HepG2 (cell line): ENCODE results near the gene GATB. TPM values are rescaled to one million over a fixed set of nuclear protein-coding genes. Genes with fewer than 3 reads are reported as not detected.

Source experiments
- ATAC-seq: fragments of 200-7000 bp; cut with Tn5 transposase; 3 replicates; pipeline ENCODE4 v1.9.1; 2020; ENCODE audit warnings: mild to moderate bottlenecking, moderate library complexity
- BruUV-seq: library from RNA; stranded (reverse); fragments of 400-500 nt; replicated peaks from 2 replicates; lab custom pipeline; 2021; lab: Mats Ljungman, UMichigan
- CTCF ChIA-PET: fragments of 300-600 bp; formaldehyde crosslinking; extraction: SDS; loops from one replicate; lab custom pipeline; 2021; ENCODE audit warnings: low total read pairs, inconsistent platforms, low intra/inter-chr PET ratio; lab: Yijun Ruan, JAX
- POLR2A ChIA-PET: fragments of 350-600 bp; sonication (Branson Sonifier 250); formaldehyde crosslinking; loops from one replicate; lab custom pipeline; 2020; ENCODE audit warnings: antibody characterized with exemption, inconsistent platforms; lab: Yijun Ruan, JAX
- DNase-seq: peaks from one replicate; pipeline ENCODE4 v3.0.0-alpha.2; 2015; ENCODE audit warnings: low spot score
- FAIRE-seq: peaks from 3 replicates; lab custom pipeline; 2011; peaks lifted over from hg19 to GRCh38; lab: Jason Lieb, UNC
- H2AFZ ChIP-seq: one replicate; pipeline ENCODE4 v1.6.1; 2011; ENCODE audit warnings: low read length, inconsistent platforms
- H3K27ac ChIP-seq: fragments of 300-600 bp; 3 replicates; pipeline ENCODE4 v1.8.0; 2011; ENCODE audit warnings: mixed run types, mild to moderate bottlenecking, mixed read lengths, low read length, inconsistent platforms; ENCODE audit not compliant: insufficient read depth; ENCODE audit errors: extremely low read length
- H3K27me3 ChIP-seq, 2 experiments: fragments of 200-600 bp in 1 of 2; 2 replicates in 1 of 2; 3 replicates in 1 of 2; pipeline versions ENCODE4 v1.6.0 to v1.8.0; 2011; ENCODE audit warnings: low read length in 2 of 2, mild to moderate bottlenecking in 2 of 2, moderate library complexity in 2 of 2, inconsistent platforms in 1 of 2; ENCODE audit not compliant: insufficient read depth in 2 of 2, control insufficient read depth in 1 of 2
- H3K36me3 ChIP-seq, 2 experiments: fragments of 200-600 bp in 1 of 2; replicated peaks in 1 of 2; 2 replicates in 1 of 2; 3 replicates in 1 of 2; pipeline versions ENCODE4 v1.5.1 to v1.8.0; 2011; ENCODE audit warnings: low read length in 2 of 2, inconsistent platforms in 1 of 2; ENCODE audit not compliant: insufficient read depth in 2 of 2, control insufficient read depth in 1 of 2
- H3K4me1 ChIP-seq: 2 replicates; pipeline ENCODE4 v1.5.1; 2012; ENCODE audit warnings: low read length, inconsistent platforms; ENCODE audit not compliant: insufficient read depth
- H3K4me2 ChIP-seq: 2 replicates; pipeline ENCODE4 v1.6.0; 2011; ENCODE audit warnings: low read depth, low read length, inconsistent platforms
- H3K4me3 ChIP-seq, 3 experiments: fragments of 200-600 bp in 1 of 3; sonication (generic), shearing (Covaris generic) in 1 of 3; replicated peaks in 1 of 3; 2 replicates each; pipeline ENCODE4 v1.5.1; 2011 to 2016; ENCODE audit warnings: low read length in 3 of 3, inconsistent platforms in 2 of 3, low read depth in 2 of 3, mild to moderate bottlenecking in 2 of 3, control low read depth in 1 of 3, mixed read lengths in 1 of 3; ENCODE audit not compliant: insufficient read depth in 1 of 3
- H3K79me2 ChIP-seq: one replicate; pipeline ENCODE4 v1.6.1; 2011; ENCODE audit warnings: low read length, inconsistent platforms; ENCODE audit not compliant: insufficient read depth
- H3K9ac ChIP-seq: 2 replicates; pipeline ENCODE4 v1.6.0; 2011; ENCODE audit warnings: mild to moderate bottlenecking, low read depth, low read length, inconsistent platforms; ENCODE audit not compliant: insufficient read depth
- H3K9me3 ChIP-seq: 2 replicates; pipeline ENCODE4 v1.5.1; 2012; ENCODE audit warnings: mild to moderate bottlenecking, low read length
- H4K20me1 ChIP-seq: 2 replicates; pipeline ENCODE4 v1.6.0; 2011; ENCODE audit warnings: inconsistent platforms, mild to moderate bottlenecking, low read length, moderate library complexity; ENCODE audit not compliant: insufficient read depth
- ASH2L ChIP-seq: fragments of 300-600, 200-600 bp; sonication (generic); IDR thresholded peaks from 2 replicates; pipeline ENCODE4 v1.7.0; 2017; ENCODE audit warnings: low read depth, mild to moderate bottlenecking, moderate library complexity, mixed read lengths, low read length; ENCODE audit not compliant: insufficient read length
- SIN3A ChIP-seq: IDR thresholded peaks from 2 replicates; pipeline ENCODE4 v1.6.1; 2011; ENCODE audit warnings: low read depth, mild to moderate bottlenecking, control low read depth, low read length, borderline replicate concordance
- SIN3B ChIP-seq: fragments of 150-350 bp; IDR thresholded peaks from 2 replicates; pipeline ENCODE4 v1.6.1; 2014; ENCODE audit warnings: low read length
- TBP ChIP-seq: sonication (generic); formaldehyde crosslinking; IDR thresholded peaks from 2 replicates; pipeline ENCODE4 v1.5.0; 2020; ENCODE audit warnings: missing genetic modification reagents
- WGBS: methylation state at CpG from one replicate; pipeline ENCODE4 v1.1.6; 2017; ENCODE audit warnings: low lambda C conversion rate; 5-methylcytosine and 5-hydroxymethylcytosine counted together
- in situ Hi-C: cut with HindIII; loops from 2 replicates; pipeline ENCODE4 v1.10.0; 2017; ENCODE audit warnings: low pct_unique_long_range_greater_than_20kb; ENCODE audit not compliant: extremely low pct_ligation_motif_present
- intact Hi-C: fragments of 100-400 bp; cut with micrococcal nuclease; formaldehyde crosslinking; loops from one replicate; pipeline ENCODE4 v1.10.0; 2022; ENCODE audit not compliant: unreplicated experiment
- polyA plus RNA-seq, 8 experiments: library from polyadenylated mRNA; depleted of rRNA in 3 of 8; stranded (reverse) in 7 of 8; unstranded in 1 of 8; fragments of >200 nt; fragmentation: Illumina TruSeq in 4 of 8; extraction: Trizol in 4 of 8; gene quantifications; 2 replicates each; pipeline versions ENCODE4 v1.2.1 to v1.2.3, GENCODE V29; 2011 to 2016; ENCODE audit warnings: low read depth in 4 of 8, missing spikeins in 1 of 8, mixed read lengths in 1 of 8; ENCODE audit not compliant: insufficient read depth in 1 of 8
- total RNA-seq, 5 experiments: library from RNA; depleted of rRNA; stranded (reverse); fragments of >200 nt; fragmentation: Illumina TruSeq; extraction: Trizol; gene quantifications; 2 replicates each; pipeline ENCODE4 v1.2.3, GENCODE V29; 2016; ENCODE audit warnings: low read depth in 1 of 5
- TF ChIP-seq, protein P1 (sequence below): sonication (generic); formaldehyde crosslinking; IDR thresholded peaks from 2 replicates; pipeline ENCODE4 v1.4.0; 2020; ENCODE audit warnings: missing genetic modification reagents

The GATB gene
- total and polyA plus RNA-seq, 2 of the 13 experiments (the other 11 are each of a cell fraction or from before 2014, with no cell fraction given), result 32.3 to 32.4 TPM

DNA sequence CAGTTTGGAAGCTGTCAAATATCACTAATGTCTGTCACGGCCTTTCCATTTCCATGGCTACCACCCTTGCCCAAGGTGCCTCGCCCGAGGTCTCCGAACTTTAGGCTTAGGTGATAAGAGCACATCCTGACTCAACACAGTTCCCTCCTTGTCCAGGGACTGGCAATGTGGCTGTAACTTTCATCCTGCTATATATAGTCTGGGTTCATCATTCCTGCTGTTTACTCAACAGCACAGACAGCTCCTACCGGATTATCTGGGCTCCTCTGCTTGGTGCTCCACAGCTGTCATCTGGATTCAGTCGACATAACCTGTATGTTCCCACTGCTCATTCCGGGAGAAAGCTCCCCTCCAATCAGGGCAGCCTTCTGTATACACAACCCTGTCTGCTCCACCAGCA is 51.2 kb downstream of the GATB start:
- in situ Hi-C loops (no loop called here), intact Hi-C loops (no loop called here)
- no peak for ATAC-seq
- H2AFZ ChIP-seq, result no peak overlapping the region
- no peaks in the 10 kb centered on the region for H3K4me1 ChIP-seq
- ChIA-PET POLR2A (no interaction called here), CTCF (no interaction called here)
- no peaks in the 10 kb centered on the region for H3K27me3 ChIP-seq
- H3K36me3 ChIP-seq, result peaks cover 6 to 35% of the 10 kb centered on the region in 2 experiments; a peak in 4 of 5 replicates
- WGBS, result 95% methylated on average over 7 of the region's 7 CpGs
- H3K4me2 ChIP-seq, result no peak overlapping the region
- TF ChIP-seq SIN3B, result no peak
- no peak for TF ChIP-seq TBP (CRISPR knock-in tag)
- TF ChIP-seq SIN3A, result no peak
- TF ChIP-seq ASH2L, result no peak
- TF ChIP-seq, protein P1, sequence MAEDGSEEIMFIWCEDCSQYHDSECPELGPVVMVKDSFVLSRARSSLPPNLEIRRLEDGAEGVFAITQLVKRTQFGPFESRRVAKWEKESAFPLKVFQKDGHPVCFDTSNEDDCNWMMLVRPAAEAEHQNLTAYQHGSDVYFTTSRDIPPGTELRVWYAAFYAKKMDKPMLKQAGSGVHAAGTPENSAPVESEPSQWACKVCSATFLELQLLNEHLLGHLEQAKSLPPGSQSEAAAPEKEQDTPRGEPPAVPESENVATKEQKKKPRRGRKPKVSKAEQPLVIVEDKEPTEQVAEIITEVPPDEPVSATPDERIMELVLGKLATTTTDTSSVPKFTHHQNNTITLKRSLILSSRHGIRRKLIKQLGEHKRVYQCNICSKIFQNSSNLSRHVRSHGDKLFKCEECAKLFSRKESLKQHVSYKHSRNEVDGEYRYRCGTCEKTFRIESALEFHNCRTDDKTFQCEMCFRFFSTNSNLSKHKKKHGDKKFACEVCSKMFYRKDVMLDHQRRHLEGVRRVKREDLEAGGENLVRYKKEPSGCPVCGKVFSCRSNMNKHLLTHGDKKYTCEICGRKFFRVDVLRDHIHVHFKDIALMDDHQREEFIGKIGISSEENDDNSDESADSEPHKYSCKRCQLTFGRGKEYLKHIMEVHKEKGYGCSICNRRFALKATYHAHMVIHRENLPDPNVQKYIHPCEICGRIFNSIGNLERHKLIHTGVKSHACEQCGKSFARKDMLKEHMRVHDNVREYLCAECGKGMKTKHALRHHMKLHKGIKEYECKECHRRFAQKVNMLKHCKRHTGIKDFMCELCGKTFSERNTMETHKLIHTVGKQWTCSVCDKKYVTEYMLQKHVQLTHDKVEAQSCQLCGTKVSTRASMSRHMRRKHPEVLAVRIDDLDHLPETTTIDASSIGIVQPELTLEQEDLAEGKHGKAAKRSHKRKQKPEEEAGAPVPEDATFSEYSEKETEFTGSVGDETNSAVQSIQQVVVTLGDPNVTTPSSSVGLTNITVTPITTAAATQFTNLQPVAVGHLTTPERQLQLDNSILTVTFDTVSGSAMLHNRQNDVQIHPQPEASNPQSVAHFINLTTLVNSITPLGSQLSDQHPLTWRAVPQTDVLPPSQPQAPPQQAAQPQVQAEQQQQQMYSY (CRISPR knock-in tag), result no peak
- H3K79me2 ChIP-seq, result no peaks in the 10 kb centered on the region
- H3K4me3 ChIP-seq, result no peak overlapping the region
- FAIRE-seq, result no peak
- H4K20me1 ChIP-seq, result no peaks in the 10 kb centered on the region
- DNase-seq, result no peak
- no peaks in the 10 kb centered on the region for H3K9me3 ChIP-seq
- no peak overlapping the region for H3K9ac ChIP-seq
- no peak overlapping the region for H3K27ac ChIP-seq
- BruUV-seq, result no TSS peak
